Naive thymus-derived CD8-positive, alpha-beta T cell (primary cell): ENCODE results near the gene PDCD1. TPM values are rescaled to one million over a fixed set of nuclear protein-coding genes. Genes with fewer than 3 reads are reported as not detected.

Experiments used
- ATAC-seq, 2 donors: fragments of 150-1000 bp; cut with Tn5 transposase in 1 of 2; sonication (Bioruptor Pico), chemical (Tn5 transposase) in 1 of 2; 1 replicate in 1 of 2; 2 replicates in 1 of 2; pipeline ENCODE4 v1.10.0; 2021; ENCODE audit warnings: mild to moderate bottlenecking in 2 of 2, moderate library complexity in 2 of 2
- POLR2A ChIA-PET: fragments of 350-600 bp; sonication (Branson Sonifier 250); formaldehyde crosslinking; loops from one replicate; lab custom pipeline; 2021; ENCODE audit warnings: antibody characterized with exemption; lab: Charles Lee
- DNase-seq, 10 donors: peaks; one replicate each; pipeline versions ENCODE4 v3.0.0 to v3.0.0-alpha.2; 2020 to 2022
- H3K27ac Mint-ChIP-seq, 10 donors: one replicate each; pipeline ENCODE4 v1.8.0; 2020 to 2022; ENCODE audit warnings: mild to moderate bottlenecking in 10 of 10, mixed read lengths in 10 of 10, moderate library complexity in 4 of 10, inconsistent platforms in 1 of 10
- H3K27me3 Mint-ChIP-seq, 5 donors: one replicate each; pipeline ENCODE4 v1.8.0; 2021 to 2022; ENCODE audit warnings: mixed read lengths in 5 of 5
- H3K36me3 Mint-ChIP-seq, 3 donors: one replicate each; pipeline ENCODE4 v1.8.0; 2020 to 2022; ENCODE audit warnings: mixed read lengths in 3 of 3, mild to moderate bottlenecking in 2 of 3, inconsistent platforms in 1 of 3
- H3K4me1 Mint-ChIP-seq, 4 donors: one replicate each; pipeline ENCODE4 v1.8.0; 2021 to 2022; ENCODE audit warnings: mixed read lengths in 4 of 4
- H3K4me3 Mint-ChIP-seq, 10 donors: one replicate each; pipeline ENCODE4 v1.8.0; 2020 to 2022; ENCODE audit warnings: mild to moderate bottlenecking in 10 of 10, mixed read lengths in 10 of 10, moderate library complexity in 6 of 10, inconsistent platforms in 1 of 10
- H3K9me3 Mint-ChIP-seq, 9 donors: one replicate each; pipeline ENCODE4 v1.8.0; 2020 to 2022; ENCODE audit warnings: mixed read lengths in 9 of 9, mild to moderate bottlenecking in 3 of 9, inconsistent platforms in 1 of 9, moderate library complexity in 1 of 9
- polyA plus RNA-seq, 3 donors: library from polyadenylated mRNA; unstranded; fragments of 300-500 nt; fragmentation: Illumina TruSeq; gene quantifications; one replicate each; pipeline ENCODE4 v1.2.3, GENCODE V29; 2021
- total RNA-seq, 8 experiments: library from RNA in 2 of 8; stranded (reverse) in 2 of 8; gene quantifications; one replicate each; pipeline ENCODE4 v1.2.3 and lab custom pipeline; 2021 to 2026

The PDCD1 gene
- total and polyA plus RNA-seq, 5 experiments from 2014 or later = 0.15 to 6.0 (median 0.47) TPM

- no peaks in the 10 kb centered on the region for H3K9me3 Mint-ChIP-seq
- ATAC-seq = peak in 1 of 2 donors; percentile 27
Observed at GRCh38 chr2:241865957-241866789, 7.5 kb upstream of the PDCD1 start.

DNA sequence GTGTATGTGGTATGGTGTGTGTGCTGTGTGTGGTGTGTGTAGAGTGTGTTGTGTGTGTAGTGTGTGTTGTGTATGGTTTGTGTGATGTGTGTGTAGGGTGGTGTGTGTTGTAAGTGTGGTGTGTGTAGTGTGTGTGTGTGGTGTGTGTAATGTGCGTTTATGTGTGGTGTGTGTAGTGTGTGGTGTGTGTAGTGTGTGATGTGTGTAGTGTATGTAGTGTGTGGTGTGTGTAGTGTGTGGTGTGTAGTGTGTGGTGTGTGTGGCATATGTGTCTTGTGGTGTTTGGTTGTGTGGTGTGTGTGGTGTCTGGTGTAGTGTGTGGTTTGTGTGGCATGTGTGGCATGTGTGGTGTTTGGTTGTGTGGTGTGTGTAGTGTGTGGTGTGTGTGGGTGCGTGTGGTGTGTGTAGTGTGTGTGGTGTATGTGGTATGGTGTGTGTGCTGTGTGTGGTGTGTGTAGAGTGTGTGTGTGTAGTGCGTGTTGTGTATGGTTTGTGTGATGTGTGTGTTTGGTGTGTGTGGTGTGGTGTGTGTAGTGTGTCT, 6.8 kb upstream of the PDCD1 start:
- no peak for DNase-seq
- Mint-ChIP-seq H3K9me3 (no peaks in the 10 kb centered on the region), H3K36me3 (no peaks in the 10 kb centered on the region), H3K4me3 (peak overlapping the region in 6 of 10 donors; percentile 6 to 68 (median 28)), H3K27me3 (peaks cover 24 to 46% (median 42%) of the 10 kb centered on the region in 5 donors), H3K27ac (peak overlapping the region in 7 of 10 donors; percentile 4 to 91 (median 53)), H3K4me1 (peaks cover 34 to 67% (median 55%) of the 10 kb centered on the region in 4 donors)
- POLR2A ChIA-PET = no interaction called here
- ATAC-seq = no peak

More at GRCh38 chr2:241865957-241866789, 7.5 kb upstream of the PDCD1 start:
- DNase-seq = no peak
- POLR2A ChIA-PET = interaction anchor here (0.7 to 2.0 kb wide), 4 partner anchors 13 to 179 kb away, joined by 3 to 7 read pairs (median 4); partner anchors contain the start of gene DTYMK
- Mint-ChIP-seq H3K4me1 (peaks cover 37 to 71% (median 56%) of the 10 kb centered on the region in 4 donors), H3K27ac (peak overlapping the region in 7 of 10 donors; percentile 4 to 91 (median 38)), H3K4me3 (peak overlapping the region in 6 of 10 donors; percentile 6 to 85 (median 36)), H3K36me3 (no peaks in the 10 kb centered on the region), H3K27me3 (peaks cover 24 to 44% (median 39%) of the 10 kb centered on the region in 5 donors)

DNA sequence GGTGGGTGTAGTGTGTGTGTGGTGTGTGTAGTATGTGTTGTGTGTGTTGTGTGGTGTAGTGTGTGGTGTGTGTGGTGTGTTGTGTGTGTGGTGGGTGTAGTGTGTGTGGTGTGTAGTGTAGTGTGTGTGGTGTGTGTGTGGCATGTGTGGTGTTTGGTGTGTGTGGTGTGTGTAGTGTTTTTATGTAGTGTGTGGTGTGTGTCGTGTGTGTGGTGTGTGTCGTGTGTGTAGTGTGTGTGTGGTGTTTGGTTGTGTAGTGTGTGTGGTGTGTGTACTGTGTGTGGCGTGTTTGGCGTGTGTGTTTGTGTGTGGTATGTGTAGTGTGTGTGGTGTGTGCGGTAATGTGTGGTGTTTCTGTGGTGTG, 6.1 kb upstream of the PDCD1 start:
- ATAC-seq (no peak), DNase-seq (no peak)
- no peaks in the 10 kb centered on the region for H3K9me3 Mint-ChIP-seq
- H3K27me3 Mint-ChIP-seq = peaks cover 24 to 46% (median 42%) of the 10 kb centered on the region in 5 donors
- peaks cover 35 to 70% (median 57%) of the 10 kb centered on the region in 4 donors for H3K4me1 Mint-ChIP-seq
- H3K4me3 Mint-ChIP-seq = peak overlapping the region in 3 of 10 donors; percentile 24 to 59 (median 54)
- POLR2A ChIA-PET = no interaction called here
- H3K36me3 Mint-ChIP-seq = no peaks in the 10 kb centered on the region
- peak overlapping the region in 5 of 10 donors; percentile 6 to 91 (median 87) for H3K27ac Mint-ChIP-seq

GRCh38 chr2:241864168-241864849, 5.6 kb upstream of the PDCD1 start:
- POLR2A ChIA-PET = no interaction called here
- no peak for ATAC-seq
- no peaks in the 10 kb centered on the region for H3K9me3 Mint-ChIP-seq
- H3K36me3 Mint-ChIP-seq = no peaks in the 10 kb centered on the region
- peaks cover 25 to 46% (median 42%) of the 10 kb centered on the region in 5 donors for H3K27me3 Mint-ChIP-seq
- DNase-seq = no peak
- peak overlapping the region; percentile 6 to 88 (median 66) for H3K27ac Mint-ChIP-seq
- peaks cover 39 to 74% (median 61%) of the 10 kb centered on the region in 4 donors for H3K4me1 Mint-ChIP-seq
- peak overlapping the region in 6 of 10 donors; percentile 4 to 59 (median 22) for H3K4me3 Mint-ChIP-seq

DNA sequence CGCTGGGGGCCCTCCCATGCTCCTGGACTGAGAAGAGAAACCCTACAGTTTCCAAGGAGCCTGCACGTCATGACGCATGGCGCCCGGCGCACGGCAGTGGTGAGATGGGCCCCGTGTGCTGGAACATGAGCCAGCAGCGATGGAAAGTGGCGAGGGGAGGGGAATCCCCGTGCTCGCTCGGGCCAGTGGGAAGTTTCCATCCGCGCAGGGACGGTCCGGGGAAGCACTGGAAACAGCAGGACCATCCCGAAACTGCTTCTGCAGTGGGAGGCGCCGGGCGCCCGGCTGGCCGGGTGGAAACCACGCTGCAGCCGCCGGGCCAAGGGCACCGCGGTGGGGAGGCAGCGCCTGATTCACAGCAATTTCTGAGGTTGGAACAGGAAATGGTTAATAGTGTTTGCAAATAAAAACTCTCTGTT, 4.9 kb upstream of the PDCD1 start:
- POLR2A ChIA-PET = no interaction called here
- H3K4me3 Mint-ChIP-seq = peak overlapping the region in 5 of 10 donors; percentile 2 to 75 (median 12)
- H3K4me1 Mint-ChIP-seq = peaks cover 37 to 70% (median 57%) of the 10 kb centered on the region in 4 donors
- H3K27ac Mint-ChIP-seq = peak overlapping the region in 3 of 10 donors; percentile 44 to 86 (median 63)
- H3K36me3 Mint-ChIP-seq = no peaks in the 10 kb centered on the region
- DNase-seq (no peak), ATAC-seq (no peak)
- H3K27me3 Mint-ChIP-seq = peaks cover 25 to 46% (median 42%) of the 10 kb centered on the region in 5 donors
- H3K9me3 Mint-ChIP-seq = no peaks in the 10 kb centered on the region

DNA sequence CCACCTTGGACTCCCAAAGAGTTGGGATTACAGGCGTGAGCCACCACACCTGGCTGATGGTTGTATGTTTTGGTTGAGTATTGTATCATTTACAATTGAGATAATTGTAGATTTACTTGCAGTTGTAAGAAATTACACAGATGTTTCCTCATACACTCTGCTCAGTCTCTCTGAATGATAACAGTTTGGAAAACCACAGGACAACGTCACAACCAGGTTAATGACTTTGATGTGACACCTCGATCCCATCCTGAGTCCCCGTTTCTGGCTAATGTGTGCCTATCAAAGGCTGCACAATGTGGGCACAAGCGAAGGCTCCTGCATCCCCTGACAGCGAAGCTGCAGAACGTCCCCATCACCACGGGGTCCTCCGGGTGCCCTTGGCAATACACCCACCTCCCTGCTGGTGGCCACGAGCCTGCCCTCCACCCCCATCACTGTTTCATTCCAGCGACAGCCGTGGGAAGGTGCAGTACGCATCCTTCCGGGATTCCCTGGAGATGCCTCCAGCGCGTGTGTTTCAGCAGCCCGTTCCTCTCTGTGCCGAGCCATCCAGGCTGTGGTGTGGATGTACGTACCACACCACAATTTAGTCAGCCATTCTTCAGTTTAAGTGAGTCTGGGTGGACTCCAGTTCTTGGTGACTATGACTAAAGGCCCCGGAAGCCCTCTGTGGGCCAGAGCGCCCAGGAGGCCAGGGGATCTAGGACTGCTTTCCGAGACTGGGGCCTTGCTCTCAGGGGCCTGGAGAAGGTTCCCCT, 4.3 kb upstream of the PDCD1 start:
- peak overlapping the region in 4 of 10 donors; percentile 27 to 86 (median 54) for H3K27ac Mint-ChIP-seq
- peaks cover 31 to 68% (median 56%) of the 10 kb centered on the region in 4 donors for H3K4me1 Mint-ChIP-seq
- peak overlapping the region in 4 of 10 donors; percentile 2 to 75 (median 34) for H3K4me3 Mint-ChIP-seq
- POLR2A ChIA-PET = no interaction called here
- ATAC-seq (no peak), DNase-seq (peak in 1 of 10 donors; percentile 43)
- H3K27me3 Mint-ChIP-seq = peaks cover 25 to 46% (median 42%) of the 10 kb centered on the region in 5 donors
- no peaks in the 10 kb centered on the region for H3K9me3 Mint-ChIP-seq
- no peaks in the 10 kb centered on the region for H3K36me3 Mint-ChIP-seq

- Mint-ChIP-seq H3K9me3 (no peaks in the 10 kb centered on the region), H3K27me3 (peaks cover 25 to 46% (median 42%) of the 10 kb centered on the region in 5 donors), H3K4me1 (peaks cover 30 to 60% (median 52%) of the 10 kb centered on the region in 4 donors), H3K36me3 (no peaks in the 10 kb centered on the region), H3K27ac (peak overlapping the region in 2 of 10 donors; percentile 47 to 66), H3K4me3 (peak overlapping the region in 1 of 10 donors; percentile 9)
- ATAC-seq (no peak), DNase-seq (no peak)
- POLR2A ChIA-PET = no interaction called here
Observed at GRCh38 chr2:241862093-241862492, 3.4 kb upstream of the PDCD1 start.

DNA sequence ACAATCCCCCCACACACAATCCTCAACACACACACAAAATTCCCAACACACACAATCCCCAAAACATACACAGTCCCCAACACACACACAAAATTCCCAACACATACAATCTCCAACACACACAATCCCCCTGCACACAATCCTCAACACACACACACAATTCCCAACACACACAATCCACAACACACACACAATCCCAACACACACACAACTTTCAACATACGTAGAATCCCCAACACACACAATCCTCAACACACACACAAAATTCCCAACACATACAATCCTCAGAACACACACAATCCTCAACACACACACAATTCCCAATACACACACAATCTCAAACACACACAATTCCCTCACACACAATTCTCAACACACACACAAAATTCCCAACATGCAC, 2.6 kb upstream of the PDCD1 start:
- no peak for ATAC-seq
- POLR2A ChIA-PET = no interaction called here
- H3K27ac Mint-ChIP-seq = peak overlapping the region in 5 of 10 donors; percentile 36 to 85 (median 83)
- H3K27me3 Mint-ChIP-seq = peaks cover 25 to 46% (median 42%) of the 10 kb centered on the region in 5 donors
- H3K36me3 Mint-ChIP-seq = no peaks in the 10 kb centered on the region
- H3K9me3 Mint-ChIP-seq = no peaks in the 10 kb centered on the region
- peaks cover 30 to 56% (median 49%) of the 10 kb centered on the region in 4 donors for H3K4me1 Mint-ChIP-seq
- no peak for DNase-seq
- H3K4me3 Mint-ChIP-seq = peak overlapping the region in 6 of 10 donors; percentile 0 to 61 (median 31)

GRCh38 chr2:241860184-241861078, 1.7 kb upstream of the PDCD1 start:
- H3K27me3 Mint-ChIP-seq = peaks cover 22 to 40% (median 36%) of the 10 kb centered on the region in 5 donors
- POLR2A ChIA-PET = interaction anchor here (0.5 to 1.2 kb wide), 2 partner anchors 16 to 154 kb away, joined by 3 to 7 read pairs; no protein-coding TSS in a partner anchor
- no peaks in the 10 kb centered on the region for H3K9me3 Mint-ChIP-seq
- peak in 1 of 10 donors; percentile 31 for DNase-seq
- H3K4me3 Mint-ChIP-seq = peak overlapping the region in 4 of 10 donors; percentile 8 to 91 (median 55)
- peaks cover 25 to 51% (median 43%) of the 10 kb centered on the region in 4 donors for H3K4me1 Mint-ChIP-seq
- peak; percentile 24 to 60 for ATAC-seq
- peak overlapping the region in 3 of 10 donors; percentile 36 to 88 (median 76) for H3K27ac Mint-ChIP-seq
- no peaks in the 10 kb centered on the region for H3K36me3 Mint-ChIP-seq

DNA sequence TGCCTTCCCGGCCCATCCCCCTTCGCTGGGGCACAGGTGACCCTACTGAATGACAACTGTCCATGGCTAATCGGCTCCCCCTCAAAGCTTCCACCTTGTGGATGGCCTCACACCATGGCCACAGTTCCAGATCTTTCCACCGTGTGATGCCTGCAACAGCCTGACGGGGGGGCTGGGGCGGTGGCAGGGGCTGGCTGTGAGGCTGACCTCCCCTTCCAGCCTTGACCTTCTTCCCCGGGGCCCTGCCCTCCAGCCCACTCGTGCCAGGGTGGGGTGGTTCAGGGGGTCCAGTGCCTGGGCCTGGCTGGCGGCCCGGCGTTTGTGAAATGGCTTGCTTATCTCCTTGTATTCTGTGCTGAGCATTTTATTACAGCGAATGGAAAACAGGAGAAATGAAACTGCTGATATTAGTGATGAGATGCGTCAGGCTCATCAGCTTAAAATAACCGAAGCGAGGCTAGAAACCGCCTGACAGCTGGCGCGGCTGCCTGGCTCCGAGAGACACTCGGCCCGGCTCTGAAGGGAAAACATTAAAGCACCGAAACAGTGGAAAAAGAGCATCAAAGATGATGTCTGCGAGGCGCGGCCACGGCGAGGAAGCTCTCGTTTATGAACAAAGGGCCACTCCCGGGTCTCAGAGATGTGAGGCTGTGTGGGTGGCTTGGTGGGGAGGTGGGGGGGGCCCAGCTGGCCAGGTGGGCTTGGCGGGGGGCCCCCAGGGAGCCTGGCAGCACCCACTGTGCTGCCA, 916 bp upstream of the PDCD1 start:
- Mint-ChIP-seq H3K9me3 (no peaks in the 10 kb centered on the region), H3K27ac (peak overlapping the region; percentile 76 to 97 (median 86)), H3K4me3 (peak overlapping the region; percentile 73 to 93 (median 88)), H3K36me3 (no peaks in the 10 kb centered on the region), H3K27me3 (peaks cover 14 to 33% (median 28%) of the 10 kb centered on the region in 5 donors), H3K4me1 (peaks cover 17 to 43% (median 36%) of the 10 kb centered on the region in 4 donors)
- ATAC-seq (peak; percentile 45 to 75), DNase-seq (peak in 2 of 10 donors; percentile 26 to 30)
- POLR2A ChIA-PET = interaction anchor here (0.5 to 1.2 kb wide), 3 partner anchors 8 to 153 kb away, joined by 3 to 7 read pairs (median 3); no protein-coding TSS in a partner anchor
